NCI-H345 (cell line): ENCODE measurements around the gene VPS26A.
"Not testable (repeated sequence)": the region's sequence is repeated elsewhere in the genome, so short reads cannot be mapped to it uniquely, and the experiment has no call there.

Experiments used
- DNase-seq: peaks from one replicate; lab custom pipeline; 2025; lab: John Stamatoyannopoulos, UW

VPS26A gene

DNA sequence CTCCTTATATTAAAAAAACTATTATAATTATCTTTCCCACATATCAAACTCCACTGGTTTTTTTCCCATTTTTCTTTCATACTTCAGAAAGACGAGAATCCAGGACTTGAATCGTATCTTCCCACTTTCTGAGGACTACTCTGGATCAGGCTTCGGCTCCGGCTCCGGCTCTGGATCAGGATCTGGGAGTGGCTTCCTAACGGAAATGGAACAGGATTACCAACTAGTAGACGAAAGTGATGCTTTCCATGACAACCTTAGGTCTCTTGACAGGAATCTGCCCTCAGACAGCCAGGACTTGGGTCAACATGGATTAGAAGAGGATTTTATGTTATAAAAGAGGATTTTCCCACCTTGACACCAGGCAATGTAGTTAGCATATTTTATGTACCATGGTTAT is 20.2 kb upstream of the VPS26A start:
- no peak for DNase-seq

DNA sequence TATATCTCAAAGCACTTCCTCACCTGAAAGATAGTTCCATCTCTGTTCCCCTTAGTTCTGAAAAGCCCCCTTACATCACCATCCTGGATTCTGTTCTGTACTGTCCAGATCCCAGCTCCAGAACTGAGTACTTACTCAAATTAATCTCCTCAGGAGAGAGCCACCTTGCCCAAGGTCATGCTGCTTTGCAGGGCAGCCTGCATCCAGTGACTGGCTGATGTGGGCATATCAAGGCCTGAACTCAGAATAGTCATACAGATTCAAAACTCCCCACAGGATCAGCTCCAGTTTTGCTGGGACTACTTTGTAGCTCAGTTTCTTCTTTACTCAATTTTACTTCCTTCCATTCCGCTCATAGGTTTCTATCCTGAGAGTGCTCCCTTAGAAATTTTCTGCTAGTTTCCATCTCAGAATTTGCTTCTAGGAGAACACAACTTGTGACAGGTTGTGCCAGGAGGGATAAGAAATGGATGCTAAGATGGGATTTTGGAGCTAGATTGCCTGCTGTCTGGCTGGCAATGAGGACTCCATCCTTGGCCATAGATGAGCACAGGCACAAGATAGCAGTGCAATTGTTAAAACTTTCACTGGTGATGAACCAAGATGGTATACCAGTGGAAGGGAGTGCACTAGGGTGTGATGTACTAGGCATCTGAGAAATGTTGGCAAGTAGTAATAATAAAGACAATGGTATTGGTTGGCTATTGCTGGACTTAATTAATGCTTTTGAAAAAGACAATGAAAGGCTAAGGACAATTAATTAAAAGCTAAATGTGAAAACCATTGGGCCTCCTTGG is 18.8 kb upstream of the VPS26A start:
- DNase-seq, result no peak

DNA sequence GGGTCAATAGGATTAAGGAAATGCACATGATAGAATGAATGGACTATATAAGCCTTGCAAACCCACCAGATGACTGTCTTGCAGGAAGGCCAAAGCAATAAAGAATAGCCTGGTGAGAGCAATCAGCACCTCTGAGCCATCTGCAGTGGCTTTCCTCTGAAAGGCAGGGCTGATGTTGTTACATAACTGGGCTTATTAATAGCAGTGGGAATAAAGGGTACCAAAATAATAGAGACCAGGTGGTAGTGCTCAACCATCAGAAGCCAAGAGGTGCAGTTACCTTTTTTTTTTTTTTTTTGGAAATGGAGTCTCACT is 16.8 kb upstream of the VPS26A start:
- no peak for DNase-seq

DNA sequence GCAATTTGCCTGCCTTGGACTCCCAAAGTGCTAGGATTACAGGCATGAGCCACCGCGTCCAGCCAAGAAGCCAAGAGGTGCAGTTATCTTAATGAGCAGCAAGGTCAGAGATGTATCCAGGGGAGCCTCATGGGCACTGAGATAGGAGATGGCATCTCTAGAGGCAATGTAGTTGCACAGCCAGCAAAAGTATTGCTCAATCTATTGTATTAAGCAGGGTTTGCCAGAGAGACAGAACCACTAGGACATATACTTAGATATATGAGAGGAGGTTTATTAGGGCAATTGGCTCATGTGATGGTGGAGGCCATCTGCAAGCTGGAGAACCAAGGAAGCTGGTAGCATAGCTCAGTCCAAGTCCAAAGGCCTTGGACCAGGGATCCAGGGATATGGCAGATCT is 16.3 kb upstream of the VPS26A start:
- DNase-seq, result no peak

GRCh38 chr10:69119896-69120295 is 4.1 kb upstream of the VPS26A start:
- DNase-seq, result no peak

DNA sequence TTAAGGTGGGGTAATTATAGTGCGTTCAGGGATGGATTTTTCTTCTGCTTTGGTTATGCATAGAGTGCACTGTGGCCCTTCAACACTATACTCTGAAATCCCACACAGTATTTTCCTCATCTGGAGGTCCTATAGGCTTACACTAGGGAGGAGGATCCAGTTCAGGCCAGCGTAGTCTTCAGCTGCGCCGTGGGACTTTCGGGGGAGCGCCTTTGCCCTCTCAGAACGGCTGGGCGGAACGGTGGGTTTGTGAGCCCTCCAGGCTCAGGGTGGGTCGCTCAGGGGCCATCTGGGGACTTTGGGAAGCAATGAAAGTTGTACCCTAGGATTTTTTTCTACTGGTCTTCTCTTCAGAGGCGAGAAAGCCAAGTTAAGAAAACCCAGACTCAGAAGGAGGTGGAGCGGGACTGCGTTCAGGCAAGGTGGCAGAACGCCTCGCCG is 652 bp upstream of the VPS26A start:
- peak; percentile 36 for DNase-seq

DNA sequence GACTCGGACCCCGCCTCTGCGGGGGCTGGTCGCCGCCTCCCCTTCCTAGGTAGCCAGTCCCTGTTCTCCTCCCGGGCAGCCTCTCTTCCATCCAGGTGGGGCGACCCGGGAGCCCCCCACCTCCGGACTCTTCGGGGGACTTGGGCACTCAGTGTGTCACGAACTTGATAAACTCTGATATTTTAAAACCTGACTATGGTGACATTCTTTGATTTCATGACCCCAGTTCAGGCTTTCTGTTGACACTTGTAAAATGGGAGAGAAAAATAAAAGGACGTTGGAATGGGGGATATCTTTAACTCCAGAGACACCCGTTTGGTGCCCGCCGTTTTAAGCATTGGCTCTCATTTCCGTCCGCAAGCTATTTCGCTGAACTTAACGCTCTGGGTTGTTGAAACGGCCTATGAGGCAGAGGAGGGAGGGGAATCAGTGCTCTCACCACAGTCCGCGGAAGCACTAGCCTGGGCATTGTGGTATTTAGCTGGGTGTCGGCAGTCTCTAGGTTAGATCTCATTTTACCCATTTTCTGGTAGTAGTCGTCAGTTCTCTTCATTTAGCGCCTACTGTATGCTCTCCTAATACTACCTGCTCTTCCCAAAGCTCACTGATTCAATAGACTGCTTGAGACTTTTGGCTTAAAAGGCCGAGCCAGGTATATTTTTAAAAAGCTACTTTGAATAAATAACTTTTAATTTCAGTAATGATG is 738 bp downstream of the VPS26A start:
- peak; percentile 21 for DNase-seq

DNA sequence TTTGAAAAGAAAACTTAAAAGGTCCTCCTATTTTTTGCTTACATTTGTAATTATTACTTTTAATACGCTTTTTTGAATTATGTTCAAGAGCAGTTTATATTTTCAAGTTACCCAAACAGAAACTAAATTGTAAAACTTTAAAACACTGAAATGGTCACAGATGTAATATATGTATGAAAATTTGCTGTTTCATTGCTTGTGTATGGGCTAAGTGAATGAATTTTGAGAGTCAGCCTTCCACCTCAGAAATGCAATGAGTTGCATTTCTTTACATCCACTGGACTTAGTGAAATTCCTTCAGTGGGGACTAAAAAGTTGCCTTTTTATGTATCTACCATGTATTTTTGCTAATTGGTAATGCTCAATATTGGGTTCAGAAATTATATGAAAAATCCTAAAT is 1.6 kb downstream of the VPS26A start:
- DNase-seq, result no peak

DNA sequence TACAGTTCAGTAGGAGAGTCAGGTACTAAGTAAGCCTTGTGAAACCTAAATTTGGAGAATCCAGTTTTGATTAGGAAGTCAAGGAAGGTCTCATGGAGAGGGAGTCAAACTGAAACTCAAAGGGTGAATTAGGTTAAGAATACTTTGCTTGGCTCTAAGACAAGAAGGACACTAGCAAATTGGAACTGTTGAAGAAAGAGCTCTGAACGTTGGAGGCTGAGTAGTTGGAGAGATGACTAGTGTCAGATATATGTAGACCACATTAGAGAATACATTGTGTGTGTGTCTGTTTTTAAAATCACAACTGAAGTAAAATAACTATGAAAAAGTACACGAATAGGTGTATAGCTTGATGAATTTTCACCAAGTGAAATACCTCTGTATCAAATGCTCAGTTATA is 6.3 kb downstream of the VPS26A start:
- no peak for DNase-seq

DNA sequence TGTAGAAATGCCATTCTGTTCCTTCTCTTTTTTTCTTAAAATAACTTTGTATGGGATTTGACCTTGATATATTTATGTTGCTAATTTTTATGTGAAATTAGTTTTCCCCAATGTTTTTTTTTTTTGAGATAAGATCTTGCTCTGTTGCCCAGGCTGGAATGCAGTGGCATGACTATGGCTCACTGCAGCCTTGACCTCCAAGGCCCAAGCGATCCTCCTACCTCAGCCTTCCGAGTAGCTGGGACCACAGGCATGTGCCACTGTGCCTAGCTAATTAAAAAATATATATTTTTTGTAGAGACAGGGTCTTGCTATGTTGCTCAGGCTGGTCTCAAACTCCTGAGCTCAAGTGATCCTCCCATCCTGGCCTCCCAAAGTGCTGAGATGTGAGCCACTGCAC is 16.0 kb downstream of the VPS26A start:
- DNase-seq, result no peak

GRCh38 chr10:69141304-69141703 is 17.3 kb downstream of the VPS26A start:
- DNase-seq, result no peak

GRCh38 chr10:69142074-69142473 is 18.1 kb downstream of the VPS26A start:
- DNase-seq, result not testable (repeated sequence)

- DNase-seq, result no peak
Measured at GRCh38 chr10:69142983-69143382, 19.0 kb downstream of the VPS26A start.

GRCh38 chr10:69145329-69145728 is 21.4 kb downstream of the VPS26A start:
- no peak for DNase-seq

DNA sequence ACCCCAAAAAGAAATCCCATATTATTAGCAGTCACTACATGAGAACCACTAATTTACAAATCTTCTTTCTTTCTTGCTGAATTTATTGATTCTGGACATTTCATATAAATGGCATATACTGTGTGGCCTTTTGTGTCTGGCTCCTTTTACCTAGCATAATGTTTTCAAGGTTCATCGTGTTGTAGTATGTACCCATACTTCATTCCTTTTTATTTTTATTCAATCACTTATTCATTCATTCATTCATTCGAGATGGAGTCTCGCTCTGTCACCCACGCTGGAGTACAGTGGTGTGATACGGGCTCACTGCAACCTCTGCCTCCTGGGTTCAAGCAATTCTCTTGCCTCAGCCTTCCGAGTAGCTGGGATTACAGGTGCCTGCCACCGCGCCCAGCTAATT is 21.9 kb downstream of the VPS26A start:
- no peak for DNase-seq

DNA sequence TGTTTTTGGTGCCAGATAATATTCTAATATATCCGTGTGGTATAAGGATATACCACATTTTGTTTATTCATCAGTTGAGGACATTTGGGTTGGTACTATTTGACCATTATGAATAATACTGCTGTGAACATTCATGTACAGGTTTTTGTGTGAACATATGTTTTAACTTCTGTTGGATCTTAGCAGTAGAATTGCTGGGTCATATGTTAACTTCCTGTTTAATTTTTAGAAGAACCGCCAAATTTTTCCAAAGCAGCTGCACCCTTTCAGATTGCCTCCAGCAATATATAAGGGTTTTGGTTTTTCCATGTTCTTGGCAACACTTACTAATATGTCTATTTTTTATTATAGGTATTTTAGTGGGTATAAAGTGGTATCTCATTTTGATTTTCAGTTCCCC is 22.8 kb downstream of the VPS26A start:
- DNase-seq, result no peak

DNA sequence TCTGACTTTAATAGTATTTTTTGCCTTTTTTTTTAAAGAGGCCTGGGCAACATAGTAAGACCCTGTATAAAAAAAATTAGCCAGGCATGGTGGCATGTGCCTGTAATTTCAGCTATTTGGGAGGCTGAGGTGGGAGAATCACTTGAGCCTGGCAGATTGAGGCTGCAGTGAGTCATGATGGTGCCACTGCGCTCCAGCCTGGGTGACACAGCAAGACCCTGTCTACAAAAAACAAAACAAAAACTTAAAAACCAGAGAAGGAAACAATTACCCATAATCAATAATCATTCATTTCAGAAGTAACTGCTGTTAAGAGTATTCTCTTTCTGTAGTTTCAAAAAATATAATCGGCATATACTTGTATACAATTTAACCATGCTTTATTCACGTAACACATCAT is 28.0 kb downstream of the VPS26A start:
- no peak for DNase-seq

DNA sequence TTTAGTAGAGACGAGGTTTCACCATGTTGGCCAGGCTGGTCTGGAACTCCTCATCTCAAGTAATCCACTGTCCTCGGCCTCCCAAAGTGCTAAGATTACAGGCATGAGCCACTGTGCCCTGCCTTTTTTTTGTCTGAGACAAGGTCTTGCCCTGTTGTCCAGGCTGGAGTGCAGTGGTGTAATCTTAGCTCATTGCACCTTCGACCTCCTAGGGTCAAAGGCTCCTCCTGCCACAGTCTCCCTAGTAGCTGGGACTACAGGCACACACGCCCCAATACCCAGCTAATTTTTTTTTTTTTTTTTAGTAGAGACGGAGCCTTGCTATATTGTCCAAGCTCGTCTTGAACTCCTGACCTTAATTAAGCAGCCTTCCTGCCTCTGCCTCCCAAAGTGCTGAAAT is 29.2 kb downstream of the VPS26A start:
- DNase-seq, result no peak

- DNase-seq, result no peak
Measured at GRCh38 chr10:69160809-69161241, 36.8 kb downstream of the VPS26A start.

DNA sequence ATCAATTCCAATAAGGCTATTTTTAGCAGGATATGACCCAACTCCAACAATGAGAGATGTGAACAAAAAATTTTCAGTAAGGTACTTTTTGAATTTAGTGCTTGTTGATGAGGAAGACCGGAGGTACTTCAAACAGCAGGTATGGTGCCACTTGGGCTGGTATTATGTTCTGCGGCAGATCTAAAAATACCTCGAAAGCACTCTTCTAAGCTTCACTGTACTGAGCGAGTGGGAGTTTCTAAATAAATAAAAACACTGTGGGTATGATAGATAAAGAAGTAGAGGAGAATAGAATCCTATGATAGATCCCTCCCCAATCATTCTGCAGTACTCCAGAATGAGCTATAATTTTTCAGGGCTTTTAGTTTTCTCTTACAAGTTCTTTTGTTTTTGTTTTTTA is 44.5 kb downstream of the VPS26A start:
- no peak for DNase-seq

DNA sequence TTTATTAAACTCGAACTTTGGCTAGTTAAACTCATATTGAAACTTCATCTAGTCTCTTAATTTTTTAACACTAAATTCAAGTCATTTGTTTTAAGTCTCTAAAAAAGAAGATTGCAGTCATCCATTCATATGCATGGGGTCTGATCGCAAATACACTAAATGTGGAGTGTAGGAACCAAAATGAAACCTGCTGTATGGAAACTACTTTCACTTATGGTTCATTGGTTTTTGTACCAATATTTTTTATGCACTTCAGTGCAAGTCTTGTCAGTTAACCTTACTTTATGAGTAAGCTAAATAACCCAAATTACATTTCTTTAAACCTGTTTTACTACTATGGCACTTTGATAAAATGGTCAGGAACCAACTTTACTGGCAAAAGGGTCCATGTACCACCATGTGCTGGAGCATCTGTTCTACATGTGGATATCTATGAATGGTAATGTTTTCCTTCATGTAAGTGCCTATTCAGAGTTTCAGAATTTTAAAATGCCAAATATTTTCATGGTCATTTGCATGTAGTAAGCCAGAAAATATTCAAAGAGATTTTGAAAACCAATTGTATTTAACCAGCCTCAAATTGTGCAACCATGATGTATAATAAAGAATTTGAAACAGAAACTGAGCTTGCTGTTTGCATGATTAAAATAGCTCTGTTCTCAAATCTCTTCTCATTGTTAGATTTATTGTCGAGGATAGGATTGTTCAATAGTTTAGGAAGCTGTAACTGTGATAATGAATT is 48.4 kb downstream of the VPS26A start:
- no peak for DNase-seq

- not testable (repeated sequence) for DNase-seq
Measured at GRCh38 chr10:69175326-69175725, 51.3 kb downstream of the VPS26A start.

DNA sequence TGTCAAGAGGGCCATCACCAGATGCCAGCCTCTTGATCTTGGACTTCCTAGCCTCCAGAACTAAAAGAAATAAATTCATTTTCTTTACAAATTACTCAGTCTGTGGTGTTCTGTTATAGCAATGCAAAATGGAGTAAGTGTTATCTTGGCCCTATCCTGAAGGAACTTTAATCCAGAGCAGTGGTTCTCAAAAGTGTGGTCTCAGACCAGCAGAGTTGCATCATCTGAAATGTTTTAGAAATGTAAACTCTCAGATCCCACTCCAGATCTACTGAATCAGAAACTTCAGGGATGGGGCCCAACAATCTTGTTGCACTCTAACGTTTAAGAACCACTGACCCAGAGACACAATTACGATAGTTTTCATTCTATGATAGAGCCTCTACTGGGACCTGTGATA is 52.8 kb downstream of the VPS26A start:
- DNase-seq, result no peak
